CD4-positive, alpha-beta T cell (primary cell): ENCODE results near the gene SPECC1L. TPM values are rescaled to one million over a fixed set of nuclear protein-coding genes. Genes with fewer than 3 reads are reported as not detected.
A peak's percentile ranks its signal among the peaks of the same experiment; 100 is the strongest.

Source experiments
- ATAC-seq: fragments of 200-7000 bp; cut with Tn5 transposase; one replicate; pipeline ENCODE4 v1.10.0; 2022; ENCODE audit warnings: mild to moderate bottlenecking; ENCODE audit not compliant: poor library complexity
- CTCF ChIA-PET: fragments of 350-600 bp; sonication (Branson Sonifier 250); formaldehyde crosslinking; loops from one replicate; lab custom pipeline; 2021; ENCODE audit warnings: antibody characterized with exemption, inconsistent platforms; lab: Charles Lee
- POLR2A ChIA-PET: fragments of 350-600 bp; sonication (Branson Sonifier 250); formaldehyde crosslinking; loops from one replicate; lab custom pipeline; 2021; ENCODE audit warnings: antibody characterized with exemption, inconsistent platforms; lab: Charles Lee
- DNase-seq, 14 experiments: peaks; one replicate each; pipeline ENCODE4 v3.0.0-alpha.2; 2013 to 2020; ENCODE audit warnings: mixed read lengths in 2 of 14
- H3K27ac ChIP-seq, 2 donors: one replicate each; pipeline versions ENCODE4 v1.5.1 to v1.7.0; 2013; ENCODE audit warnings: low read length in 2 of 2, low read depth in 1 of 2, mild to moderate bottlenecking in 1 of 2
- H3K27me3 ChIP-seq, 2 experiments: 1 replicate in 1 of 2; 2 replicates in 1 of 2; pipeline versions ENCODE4 v1.6.1 to v1.7.0; 2013; ENCODE audit warnings: low read length in 2 of 2, control low read depth in 1 of 2, mild to moderate bottlenecking in 1 of 2, moderate library complexity in 1 of 2; ENCODE audit not compliant: insufficient read depth in 2 of 2, control insufficient read depth in 1 of 2
- H3K36me3 ChIP-seq: one replicate; pipeline ENCODE4 v1.6.1; 2013; ENCODE audit warnings: low read length, control low read depth; ENCODE audit not compliant: insufficient read depth
- H3K4me1 ChIP-seq: one replicate; pipeline ENCODE4 v1.6.1; 2013; ENCODE audit warnings: low read length, control low read depth; ENCODE audit not compliant: insufficient read depth
- H3K4me3 ChIP-seq: one replicate; pipeline ENCODE4 v1.5.1; 2013; ENCODE audit warnings: mild to moderate bottlenecking, low read length, moderate library complexity
- H3K9me3 ChIP-seq, 2 experiments: 1 replicate in 1 of 2; 2 replicates in 1 of 2; pipeline versions ENCODE4 v1.6.1 to v1.7.0; 2013; ENCODE audit warnings: low read length in 2 of 2, mild to moderate bottlenecking in 2 of 2, control low read depth in 1 of 2, moderate library complexity in 1 of 2; ENCODE audit not compliant: control insufficient read depth in 1 of 2, insufficient read depth in 1 of 2
- H3K27ac Mint-ChIP-seq: one replicate; pipeline ENCODE4 v1.8.0; 2020; ENCODE audit warnings: mixed read lengths
- H3K27me3 Mint-ChIP-seq: one replicate; pipeline ENCODE4 v1.8.0; 2021; ENCODE audit warnings: mixed read lengths
- H3K36me3 Mint-ChIP-seq: one replicate; pipeline ENCODE4 v1.8.0; 2021; ENCODE audit warnings: low read depth, mixed read lengths
- H3K4me1 Mint-ChIP-seq: one replicate; pipeline ENCODE4 v1.8.0; 2021; ENCODE audit warnings: low read depth, mixed read lengths
- H3K4me3 Mint-ChIP-seq: one replicate; pipeline ENCODE4 v1.8.0; 2020; ENCODE audit warnings: mild to moderate bottlenecking, mixed read lengths
- H3K9me3 Mint-ChIP-seq: one replicate; pipeline ENCODE4 v1.8.0; 2020; ENCODE audit warnings: mixed read lengths
- intact Hi-C, 2 experiments: fragments of 100-400 bp; cut with DNase I in 1 of 2; cut with micrococcal nuclease in 1 of 2; formaldehyde crosslinking; loops; one replicate each; pipeline versions ENCODE4 v1.15.1 to v1.9.0; 2023 to 2025; cut with DNase I, micrococcal nuclease
- total RNA-seq, 174 experiments: library from RNA in 2 of 174; stranded (reverse) in 2 of 174; gene quantifications; one replicate each; pipeline ENCODE4 v1.2.3 and lab custom pipeline; 2021 to 2026
- TF ChIP-seq, protein P1 (sequence below): fragments of 200-600 bp; IDR thresholded peaks from one replicate; pipeline ENCODE4 v1.8.0; 2022; ENCODE audit warnings: antibody characterized with exemption, mild to moderate bottlenecking

SPECC1L gene
- total RNA-seq, 2 experiments from 2014 or later = 27.5 to 31.8 TPM

DNA sequence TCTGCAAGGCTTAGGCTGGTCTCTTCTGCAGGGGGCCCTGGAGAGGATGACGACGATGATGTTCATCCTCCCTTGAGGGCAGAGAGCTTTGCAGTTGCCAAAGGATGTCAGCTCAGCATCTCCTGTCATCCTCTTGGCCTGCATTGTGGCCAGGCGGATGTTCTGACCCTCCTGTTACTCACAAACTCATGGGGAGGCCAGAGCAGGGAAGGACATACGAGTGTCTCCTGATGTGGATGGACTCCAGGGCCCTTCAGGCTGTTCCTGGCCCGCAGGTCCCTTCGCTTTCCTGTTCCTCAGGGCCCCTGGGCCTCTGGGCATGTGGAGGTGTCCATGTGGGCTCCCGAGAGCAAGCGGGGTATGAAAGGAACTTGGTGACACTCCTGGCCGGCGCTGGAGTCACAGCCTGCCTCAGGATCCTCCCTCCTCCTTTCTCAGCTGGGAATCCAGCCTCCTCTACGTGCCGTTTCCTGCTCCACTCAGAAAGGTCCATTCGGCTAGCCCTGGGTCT is 165.3 kb downstream of the SPECC1L start:
- ATAC-seq = no peak
- no peaks in the 10 kb centered on the region for H3K9me3 ChIP-seq
- Mint-ChIP-seq H3K27me3 (no peaks in the 10 kb centered on the region), H3K4me3 (no peak overlapping the region), H3K27ac (peak overlapping the region; percentile 92), H3K9me3 (no peaks in the 10 kb centered on the region), H3K4me1 (peaks cover 87% of the 10 kb centered on the region), H3K36me3 (peaks cover 63% of the 10 kb centered on the region)
- intact Hi-C loops = loop anchor here in 1 of 2 experiments (10.0 kb wide), 1 partner anchor 521 kb away; no protein-coding TSS in a partner anchor
- no peaks in the 10 kb centered on the region for H3K27me3 ChIP-seq
- H3K4me1 ChIP-seq = peaks cover 88% of the 10 kb centered on the region
- no peak for DNase-seq
- peak overlapping the region; percentile 66 to 98 for H3K27ac ChIP-seq
- H3K36me3 ChIP-seq = peaks cover 59% of the 10 kb centered on the region
- POLR2A ChIA-PET = interaction anchor here (0.7 to 2.4 kb wide), 5 partner anchors 8 to 615 kb away, joined by 3 to 14 read pairs (median 4); no protein-coding TSS in a partner anchor
- H3K4me3 ChIP-seq = no peak overlapping the region
- CTCF ChIA-PET = interaction anchor here (2.5 kb wide), 1 partner anchor 12 kb away, joined by 17 read pairs; no protein-coding TSS in a partner anchor
- TF ChIP-seq, protein P1, sequence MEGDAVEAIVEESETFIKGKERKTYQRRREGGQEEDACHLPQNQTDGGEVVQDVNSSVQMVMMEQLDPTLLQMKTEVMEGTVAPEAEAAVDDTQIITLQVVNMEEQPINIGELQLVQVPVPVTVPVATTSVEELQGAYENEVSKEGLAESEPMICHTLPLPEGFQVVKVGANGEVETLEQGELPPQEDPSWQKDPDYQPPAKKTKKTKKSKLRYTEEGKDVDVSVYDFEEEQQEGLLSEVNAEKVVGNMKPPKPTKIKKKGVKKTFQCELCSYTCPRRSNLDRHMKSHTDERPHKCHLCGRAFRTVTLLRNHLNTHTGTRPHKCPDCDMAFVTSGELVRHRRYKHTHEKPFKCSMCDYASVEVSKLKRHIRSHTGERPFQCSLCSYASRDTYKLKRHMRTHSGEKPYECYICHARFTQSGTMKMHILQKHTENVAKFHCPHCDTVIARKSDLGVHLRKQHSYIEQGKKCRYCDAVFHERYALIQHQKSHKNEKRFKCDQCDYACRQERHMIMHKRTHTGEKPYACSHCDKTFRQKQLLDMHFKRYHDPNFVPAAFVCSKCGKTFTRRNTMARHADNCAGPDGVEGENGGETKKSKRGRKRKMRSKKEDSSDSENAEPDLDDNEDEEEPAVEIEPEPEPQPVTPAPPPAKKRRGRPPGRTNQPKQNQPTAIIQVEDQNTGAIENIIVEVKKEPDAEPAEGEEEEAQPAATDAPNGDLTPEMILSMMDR = no peak

DNA sequence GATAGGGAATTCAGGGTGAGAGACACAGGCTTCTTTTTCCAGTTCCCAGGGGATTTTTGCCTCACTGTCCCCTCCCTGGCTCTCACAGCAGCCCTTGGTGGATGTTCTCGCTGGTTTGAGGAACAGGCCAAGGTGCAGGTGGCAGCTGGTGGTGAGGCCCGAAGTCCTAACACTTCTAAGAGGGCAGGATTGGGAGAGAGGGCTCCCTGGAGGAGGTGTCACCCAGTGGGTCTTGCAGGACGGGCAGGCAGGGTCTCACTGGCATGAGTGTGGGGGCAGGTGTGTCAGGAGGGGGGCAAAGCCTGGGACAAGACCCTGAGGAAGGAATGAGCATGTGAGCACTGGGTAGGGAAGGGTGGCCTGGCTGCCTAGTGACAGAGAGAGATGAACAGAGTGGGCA is 165.9 kb downstream of the SPECC1L start:
- Histone ChIP-seq H3K36me3 (peaks cover 60% of the 10 kb centered on the region), H3K4me1 (peaks cover 88% of the 10 kb centered on the region), H3K27ac (peak overlapping the region; percentile 9 to 14), H3K4me3 (no peak overlapping the region), H3K27me3 (no peaks in the 10 kb centered on the region), H3K9me3 (no peaks in the 10 kb centered on the region)
- H3K9me3 Mint-ChIP-seq = no peaks in the 10 kb centered on the region
- DNase-seq = no peak
- H3K4me3 Mint-ChIP-seq = no peak overlapping the region
- H3K27me3 Mint-ChIP-seq = no peaks in the 10 kb centered on the region
- TF ChIP-seq, protein P1 = no peak
- H3K36me3 Mint-ChIP-seq = peaks cover 64% of the 10 kb centered on the region
- intact Hi-C loops = loop anchor here in 1 of 2 experiments (10.0 kb wide), 1 partner anchor 522 kb away; no protein-coding TSS in a partner anchor
- H3K27ac Mint-ChIP-seq = peak overlapping the region; percentile 92
- H3K4me1 Mint-ChIP-seq = peaks cover 84% of the 10 kb centered on the region
- no peak for ATAC-seq
- POLR2A ChIA-PET = interaction anchor here (0.8 to 2.6 kb wide), 2 partner anchors 9 to 19 kb away, joined by 3 to 13 read pairs; partner anchors contain the start of gene ADORA2A
- CTCF ChIA-PET = interaction anchor here (2.5 kb wide), 1 partner anchor 13 kb away, joined by 17 read pairs; no protein-coding TSS in a partner anchor

DNA sequence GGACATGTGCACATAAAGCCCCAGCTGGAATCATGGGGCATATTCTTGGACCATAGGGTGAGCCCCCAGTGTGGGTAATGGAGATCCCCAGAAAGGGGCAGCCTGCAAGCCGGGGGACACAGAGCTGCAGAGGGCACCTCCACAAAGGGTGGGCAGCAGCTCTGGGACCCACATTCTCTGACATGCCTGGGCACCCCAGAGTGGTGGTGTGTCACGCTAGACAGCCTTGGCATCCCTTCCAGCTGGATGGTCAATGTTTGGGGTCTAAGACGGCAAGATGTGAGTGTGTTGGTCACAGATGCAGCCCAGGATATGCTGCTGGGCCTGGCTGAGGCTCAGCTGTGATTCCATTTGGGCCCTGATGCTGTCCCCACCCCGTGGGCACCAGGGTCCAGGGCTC is 166.5 kb downstream of the SPECC1L start:
- no peak for ATAC-seq
- Histone ChIP-seq H3K4me3 (no peak overlapping the region), H3K9me3 (no peaks in the 10 kb centered on the region), H3K36me3 (peaks cover 66% of the 10 kb centered on the region), H3K4me1 (peaks cover 87% of the 10 kb centered on the region), H3K27me3 (no peaks in the 10 kb centered on the region), H3K27ac (peak overlapping the region in 1 of 2 donors; percentile 14)
- intact Hi-C loops = loop anchor here in 1 of 2 experiments (10.0 kb wide), 1 partner anchor 522 kb away; no protein-coding TSS in a partner anchor
- TF ChIP-seq, protein P1 = no peak
- DNase-seq = no peak
- Mint-ChIP-seq H3K4me3 (no peak overlapping the region), H3K4me1 (peaks cover 78% of the 10 kb centered on the region), H3K9me3 (no peaks in the 10 kb centered on the region), H3K27me3 (no peaks in the 10 kb centered on the region), H3K36me3 (peaks cover 66% of the 10 kb centered on the region), H3K27ac (peak overlapping the region; percentile 92)
- ChIA-PET POLR2A (interaction anchor here (0.8 to 2.6 kb wide), 2 partner anchors 10 to 19 kb away, joined by 3 to 13 read pairs; partner anchors contain the start of gene ADORA2A), CTCF (no interaction called here)
